Measurements from ENCODE around the gene ETV3L. TPM values are rescaled to one million over a fixed set of nuclear protein-coding genes. Genes with fewer than 3 reads are reported as not detected.

ETV3L gene
- total and polyA plus RNA-seq, 2 experiments from 2014 or later: not detected

GRCh38 chr1:157105988-157106812, 6.6 kb upstream of the ETV3L start:
- TF ChIP-seq EZH2 (IDR thresholded peaks at IDR 0.05; ENCODE audit: low read depth, unreplicated experiment) (no peak), POLR2AphosphoS5 (IDR thresholded peaks at IDR 0.05; ENCODE audit: low read depth) (no peak), ZNF331 (CRISPR knock-in tag; IDR thresholded peaks at IDR 0.05; ENCODE audit: low read depth) (no peak)
- Histone ChIP-seq H3K36me3 (ENCODE audit: insufficient read depth) (no peaks in the 10 kb centered on the region), H3K27ac (ENCODE audit: low read depth) (no peak overlapping the region), H3K4me3 (no peak overlapping the region), H3K4me2 (no peak overlapping the region), H3K27me3 (ENCODE audit: insufficient read depth) (peaks cover 12% of the 10 kb centered on the region; the same call in 1 of the 2 replicates), H3K79me2 (replicated peaks; ENCODE audit: insufficient read depth) (no peaks in the 10 kb centered on the region), H3F3A (replicated peaks; ENCODE audit: low read depth) (no peaks in the 10 kb centered on the region), H3K4me1 (ENCODE audit: insufficient read depth) (peaks cover 12% of the 10 kb centered on the region), H3K9me2 (ENCODE audit: insufficient read depth) (no peaks in the 10 kb centered on the region), H4K20me1 (replicated peaks; ENCODE audit: insufficient read depth) (no peaks in the 10 kb centered on the region), H2AFZ (no peak overlapping the region; the same call in 1 of the 2 replicates)
- H3K36me3 Mint-ChIP-seq (ENCODE audit: low read depth): no peaks in the 10 kb centered on the region; the same call in 2 of the 3 replicates
- H3K27me3 Mint-ChIP-seq (ENCODE audit: insufficient read depth, low read depth, poor library complexity): peaks cover 10% of the 10 kb centered on the region
- no peak overlapping the region for H3K27ac Mint-ChIP-seq
- no peak for DNase-seq (ENCODE audit: low spot score)
- H3K9me3 Mint-ChIP-seq: no peaks in the 10 kb centered on the region; the same call in 2 of the 3 replicates
- H3K4me3 Mint-ChIP-seq: no peak overlapping the region
- H3K4me1 Mint-ChIP-seq: peaks cover 26% of the 10 kb centered on the region
- ATAC-seq: no peak

- Histone ChIP-seq H3K79me2 (replicated peaks; ENCODE audit: insufficient read depth) (no peaks in the 10 kb centered on the region), H3K4me2 (no peak overlapping the region), H3K4me3 (no peak overlapping the region), H3F3A (replicated peaks; ENCODE audit: low read depth) (no peaks in the 10 kb centered on the region), H2AFZ (no peak overlapping the region; the same call in 1 of the 2 replicates), H3K27ac (ENCODE audit: low read depth) (no peak overlapping the region), H3K9me2 (ENCODE audit: insufficient read depth) (no peaks in the 10 kb centered on the region), H3K36me3 (ENCODE audit: insufficient read depth) (no peaks in the 10 kb centered on the region), H3K4me1 (ENCODE audit: insufficient read depth) (peaks cover 8% of the 10 kb centered on the region; the same call in 1 of the 2 replicates), H4K20me1 (replicated peaks; ENCODE audit: insufficient read depth) (no peaks in the 10 kb centered on the region), H3K27me3 (ENCODE audit: insufficient read depth) (0 out of 2 replicates have a peak, but pooled peaks cover 6% of the 10 kb centered on the region)
- Mint-ChIP-seq H3K9me3 (no peaks in the 10 kb centered on the region; the same call in 2 of the 3 replicates), H3K4me1 (peaks cover 20% of the 10 kb centered on the region), H3K36me3 (ENCODE audit: low read depth) (no peaks in the 10 kb centered on the region; the same call in 2 of the 3 replicates), H3K27ac (no peak overlapping the region), H3K4me3 (no peak overlapping the region), H3K27me3 (ENCODE audit: insufficient read depth, low read depth, poor library complexity) (peaks cover 9% of the 10 kb centered on the region)
- ATAC-seq (no peak), DNase-seq (ENCODE audit: low spot score) (no peak)
- TF ChIP-seq POLR2AphosphoS5 (IDR thresholded peaks at IDR 0.05; ENCODE audit: low read depth) (no peak), STAT1 (IDR thresholded peaks at IDR 0.05; ENCODE audit: unreplicated experiment) (no peak), ZNF114 (CRISPR knock-in tag; IDR thresholded peaks at IDR 0.05) (no peak), EZH2phosphoT487 (IDR thresholded peaks at IDR 0.05; ENCODE audit: unreplicated experiment) (no peak), JUNB (IDR thresholded peaks at IDR 0.05; ENCODE audit: unreplicated experiment) (no peak), NANOG (IDR thresholded peaks at IDR 0.05; ENCODE audit: borderline replicate concordance) (no peak), CTCF (conservative IDR thresholded peaks at IDR 0.05; ENCODE audit: low read depth in 2 of 2) (no peak), ZNF331 (CRISPR knock-in tag; IDR thresholded peaks at IDR 0.05; ENCODE audit: low read depth) (no peak), CREB1 (CRISPR knock-in tag; IDR thresholded peaks at IDR 0.05; ENCODE audit: low read depth) (no peak)
- TF ChIP-seq, protein P1, sequence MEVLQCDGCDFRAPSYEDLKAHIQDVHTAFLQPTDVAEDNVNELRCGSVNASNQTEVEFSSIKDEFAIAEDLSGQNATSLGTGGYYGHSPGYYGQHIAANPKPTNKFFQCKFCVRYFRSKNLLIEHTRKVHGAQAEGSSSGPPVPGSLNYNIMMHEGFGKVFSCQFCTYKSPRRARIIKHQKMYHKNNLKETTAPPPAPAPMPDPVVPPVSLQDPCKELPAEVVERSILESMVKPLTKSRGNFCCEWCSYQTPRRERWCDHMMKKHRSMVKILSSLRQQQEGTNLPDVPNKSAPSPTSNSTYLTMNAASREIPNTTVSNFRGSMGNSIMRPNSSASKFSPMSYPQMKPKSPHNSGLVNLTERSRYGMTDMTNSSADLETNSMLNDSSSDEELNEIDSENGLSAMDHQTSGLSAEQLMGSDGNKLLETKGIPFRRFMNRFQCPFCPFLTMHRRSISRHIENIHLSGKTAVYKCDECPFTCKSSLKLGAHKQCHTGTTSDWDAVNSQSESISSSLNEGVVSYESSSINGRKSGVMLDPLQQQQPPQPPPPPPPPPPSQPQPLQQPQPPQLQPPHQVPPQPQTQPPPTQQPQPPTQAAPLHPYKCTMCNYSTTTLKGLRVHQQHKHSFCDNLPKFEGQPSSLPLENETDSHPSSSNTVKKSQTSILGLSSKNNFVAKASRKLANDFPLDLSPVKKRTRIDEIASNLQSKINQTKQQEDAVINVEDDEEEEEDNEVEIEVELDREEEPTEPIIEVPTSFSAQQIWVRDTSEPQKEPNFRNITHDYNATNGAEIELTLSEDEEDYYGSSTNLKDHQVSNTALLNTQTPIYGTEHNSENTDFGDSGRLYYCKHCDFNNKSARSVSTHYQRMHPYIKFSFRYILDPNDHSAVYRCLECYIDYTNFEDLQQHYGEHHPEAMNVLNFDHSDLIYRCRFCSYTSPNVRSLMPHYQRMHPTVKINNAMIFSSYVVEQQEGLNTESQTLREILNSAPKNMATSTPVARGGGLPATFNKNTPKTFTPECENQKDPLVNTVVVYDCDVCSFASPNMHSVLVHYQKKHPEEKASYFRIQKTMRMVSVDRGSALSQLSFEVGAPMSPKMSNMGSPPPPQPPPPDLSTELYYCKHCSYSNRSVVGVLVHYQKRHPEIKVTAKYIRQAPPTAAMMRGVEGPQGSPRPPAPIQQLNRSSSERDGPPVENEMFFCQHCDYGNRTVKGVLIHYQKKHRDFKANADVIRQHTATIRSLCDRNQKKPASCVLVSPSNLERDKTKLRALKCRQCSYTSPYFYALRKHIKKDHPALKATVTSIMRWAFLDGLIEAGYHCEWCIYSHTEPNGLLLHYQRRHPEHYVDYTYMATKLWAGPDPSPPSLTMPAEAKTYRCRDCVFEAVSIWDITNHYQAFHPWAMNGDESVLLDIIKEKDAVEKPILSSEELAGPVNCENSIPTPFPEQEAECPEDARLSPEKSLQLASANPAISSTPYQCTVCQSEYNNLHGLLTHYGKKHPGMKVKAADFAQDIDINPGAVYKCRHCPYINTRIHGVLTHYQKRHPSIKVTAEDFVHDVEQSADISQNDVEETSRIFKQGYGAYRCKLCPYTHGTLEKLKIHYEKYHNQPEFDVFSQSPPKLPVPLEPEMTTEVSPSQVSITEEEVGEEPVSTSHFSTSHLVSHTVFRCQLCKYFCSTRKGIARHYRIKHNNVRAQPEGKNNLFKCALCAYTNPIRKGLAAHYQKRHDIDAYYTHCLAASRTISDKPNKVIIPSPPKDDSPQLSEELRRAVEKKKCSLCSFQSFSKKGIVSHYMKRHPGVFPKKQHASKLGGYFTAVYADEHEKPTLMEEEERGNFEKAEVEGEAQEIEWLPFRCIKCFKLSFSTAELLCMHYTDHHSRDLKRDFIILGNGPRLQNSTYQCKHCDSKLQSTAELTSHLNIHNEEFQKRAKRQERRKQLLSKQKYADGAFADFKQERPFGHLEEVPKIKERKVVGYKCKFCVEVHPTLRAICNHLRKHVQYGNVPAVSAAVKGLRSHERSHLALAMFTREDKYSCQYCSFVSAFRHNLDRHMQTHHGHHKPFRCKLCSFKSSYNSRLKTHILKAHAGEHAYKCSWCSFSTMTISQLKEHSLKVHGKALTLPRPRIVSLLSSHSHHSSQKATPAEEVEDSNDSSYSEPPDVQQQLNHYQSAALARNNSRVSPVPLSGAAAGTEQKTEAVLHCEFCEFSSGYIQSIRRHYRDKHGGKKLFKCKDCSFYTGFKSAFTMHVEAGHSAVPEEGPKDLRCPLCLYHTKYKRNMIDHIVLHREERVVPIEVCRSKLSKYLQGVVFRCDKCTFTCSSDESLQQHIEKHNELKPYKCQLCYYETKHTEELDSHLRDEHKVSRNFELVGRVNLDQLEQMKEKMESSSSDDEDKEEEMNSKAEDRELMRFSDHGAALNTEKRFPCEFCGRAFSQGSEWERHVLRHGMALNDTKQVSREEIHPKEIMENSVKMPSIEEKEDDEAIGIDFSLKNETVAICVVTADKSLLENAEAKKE (CRISPR knock-in tag; IDR thresholded peaks at IDR 0.05): no peak
These were observed 5.8 kb upstream of the ETV3L start for GRCh38 chr1:157105298-157105987.
